Activated CD4-positive, alpha-beta T cell treated with anti-CD3 and anti-CD28 coated beads, Interleukin-2, amount 50 U/mL, for 4 hours (primary cell): Measurements from ENCODE around the gene CDH4.

Experiments
- DNase-seq, 2 experiments: peaks; one replicate each; pipeline ENCODE4 v3.0.0-alpha.2; 2020

CDH4 gene

GRCh38 chr20:61704661-61705060 is 452.6 kb downstream of the CDH4 start:
- no peak for DNase-seq

- DNase-seq, result no peak
Observed at GRCh38 chr20:61705386-61706258, 453.6 kb downstream of the CDH4 start.

GRCh38 chr20:61706259-61706961 is 454.3 kb downstream of the CDH4 start:
- no peak for DNase-seq

- DNase-seq, result no peak
Observed at GRCh38 chr20:61708891-61709290, 456.8 kb downstream of the CDH4 start.

DNA sequence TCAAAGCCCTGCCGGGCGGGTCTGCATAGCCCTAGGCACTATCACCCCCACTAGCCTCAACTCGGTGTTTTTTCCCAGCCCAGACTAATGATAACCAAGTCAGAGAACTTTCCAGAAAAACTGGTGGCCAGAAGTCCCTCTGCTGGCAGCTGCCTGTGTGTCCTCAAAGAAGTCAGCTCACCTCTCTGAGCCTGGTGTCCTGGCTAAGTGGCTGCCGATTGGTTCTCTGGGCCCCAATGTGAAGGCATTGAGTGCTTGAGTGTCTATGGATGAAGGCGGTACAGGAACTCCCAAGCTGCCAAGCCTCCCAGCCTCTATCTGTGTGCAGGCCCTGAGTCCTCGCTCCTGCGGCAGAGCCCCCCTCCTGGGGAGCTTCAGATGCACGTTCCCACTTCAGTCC is 458.0 kb downstream of the CDH4 start:
- no peak for DNase-seq

DNA sequence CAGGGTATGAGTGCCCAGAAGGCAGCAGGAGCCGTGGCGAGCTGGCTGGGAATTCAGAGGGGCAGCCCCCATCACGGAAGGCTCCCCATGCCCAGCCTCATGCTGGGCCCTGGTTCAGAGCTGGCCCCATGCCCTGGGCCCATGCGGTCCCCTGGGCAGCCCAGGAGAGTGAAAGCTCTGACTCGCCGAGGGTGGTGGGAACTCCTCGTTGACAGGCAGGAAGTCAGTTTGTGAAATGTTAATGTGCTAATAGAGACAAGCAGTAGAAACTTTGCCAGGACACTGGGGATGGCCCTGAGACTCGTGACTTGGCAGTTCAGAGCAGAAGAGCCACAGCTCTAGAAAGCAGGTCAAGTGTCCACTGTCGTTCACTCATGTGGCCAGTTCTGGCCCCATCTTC is 460.6 kb downstream of the CDH4 start:
- no peak for DNase-seq

DNA sequence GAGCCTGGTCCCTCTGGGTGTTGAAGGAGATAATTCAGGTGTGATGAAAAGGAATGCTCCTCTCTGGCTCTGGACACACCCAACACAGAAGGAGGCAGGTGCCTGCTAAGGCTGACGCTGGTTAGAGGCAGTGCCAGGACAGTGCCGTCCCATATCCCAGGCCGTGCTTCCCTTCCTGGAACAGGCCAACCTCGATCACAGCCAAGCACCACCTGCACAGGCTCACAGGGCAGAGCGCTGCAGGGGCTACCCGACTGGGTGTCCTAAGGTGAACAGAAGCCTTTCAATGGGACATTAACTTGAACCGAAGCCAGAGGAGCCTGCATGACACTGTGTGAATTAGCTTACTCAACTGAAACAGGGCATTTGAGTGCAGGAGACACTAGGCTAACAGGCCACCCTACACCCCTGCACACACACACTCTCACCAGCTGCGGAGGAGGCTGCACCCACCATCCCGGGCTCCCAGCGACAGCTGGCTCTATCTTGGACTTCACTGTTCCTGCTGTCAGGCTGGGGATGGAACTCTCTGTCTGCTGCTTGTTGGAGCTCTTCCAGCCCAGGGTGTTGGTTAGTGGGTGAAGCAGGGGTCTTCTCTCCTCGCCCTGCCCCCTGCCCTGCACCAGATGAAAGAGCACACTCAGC is 466.4 kb downstream of the CDH4 start:
- DNase-seq, result no peak

GRCh38 chr20:61719691-61720347 is 467.8 kb downstream of the CDH4 start:
- DNase-seq, result peak; percentile 4 to 8

- DNase-seq, result no peak
Observed at GRCh38 chr20:61720348-61720696, 468.3 kb downstream of the CDH4 start.

DNA sequence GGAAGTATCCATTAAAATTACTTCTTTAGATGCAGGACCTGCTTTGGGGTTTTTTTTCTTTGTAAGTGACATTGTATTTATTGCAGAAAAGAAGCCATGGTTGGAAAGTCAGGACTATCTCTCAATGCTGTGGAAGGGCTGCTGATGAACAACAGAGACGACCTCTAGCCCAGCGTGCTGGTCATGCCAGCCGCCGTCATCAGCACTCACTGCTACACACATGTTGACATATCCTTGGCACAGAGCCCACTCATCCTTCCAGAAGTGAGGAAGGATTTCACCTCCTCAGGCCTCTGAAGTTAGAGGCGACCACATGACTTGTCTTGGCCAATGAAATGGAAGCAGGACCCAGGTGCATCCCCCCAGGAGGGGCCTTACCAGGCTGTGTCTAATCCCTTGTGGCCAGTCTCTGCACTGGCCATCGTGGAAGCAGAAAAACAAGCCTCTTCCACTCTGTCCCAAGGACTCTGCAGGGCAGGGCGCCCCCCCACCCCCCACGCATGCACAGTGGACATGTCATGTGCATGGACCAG is 470.2 kb downstream of the CDH4 start:
- DNase-seq, result no peak

DNA sequence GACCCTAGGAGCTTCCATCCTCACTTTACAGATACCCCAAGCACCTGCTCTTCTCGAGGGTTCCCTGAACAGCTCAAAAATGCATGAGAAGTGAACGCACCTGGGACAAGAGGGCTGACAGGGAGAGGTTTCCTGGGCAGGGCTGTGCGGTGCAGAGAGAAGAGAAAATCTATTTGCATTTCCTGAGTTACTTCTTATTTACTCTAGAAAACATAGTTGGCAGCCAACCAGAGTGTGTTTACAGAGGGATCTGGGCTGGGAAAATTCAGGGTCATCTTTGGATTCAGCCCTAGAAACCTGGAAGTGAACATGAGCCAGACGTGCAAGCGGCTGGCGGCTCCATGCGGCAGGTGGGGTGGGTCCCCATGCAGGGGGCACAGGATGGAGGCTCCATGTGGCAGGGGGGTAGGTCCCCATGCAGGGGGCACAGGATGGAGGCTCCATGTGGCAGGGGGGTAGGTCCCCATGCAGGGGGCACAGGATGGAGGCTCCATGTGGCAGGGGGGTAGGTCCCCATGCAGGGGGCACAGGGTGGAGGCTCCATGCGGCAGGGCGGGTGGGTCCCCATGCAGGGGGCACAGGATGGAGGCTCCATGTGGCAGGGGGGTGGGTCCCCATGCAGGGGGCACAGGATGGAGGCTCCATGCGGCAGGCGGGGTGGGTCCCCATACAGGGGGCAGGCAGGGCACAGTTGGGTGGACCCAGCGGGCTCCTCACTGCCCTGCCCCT is 471.6 kb downstream of the CDH4 start:
- no peak for DNase-seq

GRCh38 chr20:61724376-61724775 is 472.3 kb downstream of the CDH4 start:
- DNase-seq, result no peak

GRCh38 chr20:61725145-61725544 is 473.1 kb downstream of the CDH4 start:
- no peak for DNase-seq

GRCh38 chr20:61725966-61726365 is 473.9 kb downstream of the CDH4 start:
- no peak for DNase-seq

- DNase-seq, result no peak
Observed at GRCh38 chr20:61726979-61727378, 474.9 kb downstream of the CDH4 start.

DNA sequence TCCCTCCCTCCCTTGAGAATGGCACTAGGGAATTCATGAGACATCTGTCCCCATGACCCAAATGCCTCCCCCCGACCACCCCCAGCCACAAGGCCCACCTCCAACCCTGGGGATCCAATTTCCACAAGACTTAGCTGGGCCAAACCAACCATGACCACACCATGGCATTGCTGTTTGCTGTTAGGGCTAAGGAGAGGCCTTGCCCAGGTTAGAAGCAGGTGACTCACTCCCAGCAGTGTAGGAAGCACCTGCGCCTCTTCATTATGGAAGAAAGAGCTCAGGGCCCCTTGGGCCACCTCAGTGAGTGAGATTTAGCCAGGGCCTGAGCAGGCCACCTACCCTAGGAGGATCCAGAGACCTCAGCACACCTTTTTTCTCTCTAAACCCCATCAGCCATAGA is 475.7 kb downstream of the CDH4 start:
- no peak for DNase-seq

GRCh38 chr20:61728326-61728725 is 476.3 kb downstream of the CDH4 start:
- no peak for DNase-seq

- no peak for DNase-seq
Observed at GRCh38 chr20:61728786-61729770, 477.0 kb downstream of the CDH4 start.

DNA sequence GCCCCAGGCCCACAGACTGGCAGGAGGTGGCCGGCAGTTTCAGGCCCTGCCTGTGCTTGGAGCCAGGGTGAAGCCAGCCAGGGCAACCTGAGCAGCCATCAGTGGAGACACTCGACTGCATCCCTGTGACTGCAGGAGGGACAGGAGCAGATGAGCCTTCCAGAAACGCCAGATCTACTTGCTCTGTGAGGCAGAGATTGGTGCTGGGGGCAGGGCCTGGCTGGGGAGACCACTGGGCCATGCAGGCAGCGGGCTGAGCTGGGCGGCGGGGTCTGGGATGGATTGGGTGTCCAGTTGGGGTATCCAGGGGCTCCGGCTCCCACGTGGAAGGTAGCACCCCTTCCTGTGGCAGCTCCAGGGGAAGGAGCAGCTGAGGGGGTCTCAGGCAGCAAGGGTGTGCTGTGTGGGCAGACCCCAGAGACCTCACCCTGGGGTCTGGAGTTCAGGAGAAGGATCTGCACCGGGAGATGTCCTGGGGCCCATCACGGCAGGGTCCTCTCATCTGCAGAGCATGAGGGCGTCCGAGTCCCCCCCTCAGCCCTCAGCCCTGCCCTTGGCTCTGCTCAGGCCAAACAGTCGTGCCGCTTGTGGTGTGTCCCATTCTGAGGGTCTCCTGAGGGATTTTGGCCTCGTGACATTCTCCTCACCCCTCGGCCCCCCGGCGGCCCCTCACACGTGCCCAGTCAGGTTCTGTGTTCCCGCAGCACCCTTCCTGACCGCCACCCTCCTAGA is 478.7 kb downstream of the CDH4 start:
- DNase-seq, result no peak
